Hepatocyte (in vitro differentiated cells): ENCODE results near the gene NMNAT3. TPM values are rescaled to one million over a fixed set of nuclear protein-coding genes. Genes with fewer than 3 reads are reported as not detected.

ENCODE experiments used
- DNase-seq: peaks from one replicate; pipeline ENCODE4 v3.0.0-alpha.2; 2016; ENCODE audit warnings: low spot score
- H2AFZ ChIP-seq: fragments of 200-600 bp; sonication (generic); 2 replicates; pipeline ENCODE4 v1.6.0; 2016; ENCODE audit warnings: antibody characterized with exemption, mild to moderate bottlenecking
- H3K27ac ChIP-seq: fragments of 200-600 bp; sonication (generic); 2 replicates; pipeline ENCODE4 v1.5.1; 2016; ENCODE audit warnings: mild to moderate bottlenecking
- H3K27me3 ChIP-seq: fragments of 200-600 bp; sonication (generic); 2 replicates; pipeline ENCODE4 v1.6.1; 2016
- H3K36me3 ChIP-seq: fragments of 200-600 bp; sonication (generic); replicated peaks from 2 replicates; pipeline ENCODE4 v1.5.1; 2016; ENCODE audit warnings: low read depth; ENCODE audit not compliant: insufficient read depth
- H3K4me1 ChIP-seq: fragments of 200-600 bp; sonication (generic); 2 replicates; pipeline ENCODE4 v1.5.1; 2016; ENCODE audit warnings: mild to moderate bottlenecking, moderate library complexity; ENCODE audit not compliant: insufficient read depth
- H3K4me2 ChIP-seq: fragments of 200-600 bp; sonication (generic); 2 replicates; pipeline ENCODE4 v1.6.0; 2016
- H3K4me3 ChIP-seq: fragments of 200-600 bp; sonication (generic); 2 replicates; pipeline ENCODE4 v1.5.1; 2016; ENCODE audit warnings: mild to moderate bottlenecking
- H3K79me2 ChIP-seq: fragments of 200-600 bp; sonication (generic); 2 replicates; pipeline ENCODE4 v1.6.0; 2017; ENCODE audit warnings: mild to moderate bottlenecking
- H3K9me2 ChIP-seq: fragments of 200-600 bp; sonication (generic); replicated peaks from 2 replicates; pipeline ENCODE4 v1.6.0; 2017; ENCODE audit warnings: mild to moderate bottlenecking; ENCODE audit not compliant: insufficient read depth
- H3K9me3 ChIP-seq: fragments of 200-600 bp; sonication (generic); 2 replicates; pipeline ENCODE4 v1.5.1; 2016; ENCODE audit warnings: low read depth, mild to moderate bottlenecking
- H4K20me1 ChIP-seq: fragments of 200-600 bp; sonication (generic); 2 replicates; pipeline ENCODE4 v1.6.0; 2016; ENCODE audit warnings: mild to moderate bottlenecking; ENCODE audit not compliant: insufficient read depth, poor library complexity, severe bottlenecking
- EZH2 ChIP-seq: fragments of 200-600 bp; sonication (generic); IDR thresholded peaks from 2 replicates; pipeline ENCODE4 v1.6.1; 2016; ENCODE audit warnings: antibody characterized with exemption, mild to moderate bottlenecking, borderline replicate concordance
- EZH2phosphoT487 ChIP-seq: fragments of 200-600 bp; sonication (generic); IDR thresholded peaks from one replicate; pipeline ENCODE4 v1.6.1; 2018; ENCODE audit warnings: antibody characterized with exemption, mild to moderate bottlenecking, low read depth, moderate library complexity; ENCODE audit not compliant: unreplicated experiment, severe bottlenecking
- WGBS: methylation state at CpG from one replicate; pipeline ENCODE4 v1.1.6; 2016; ENCODE audit warnings: low lambda C conversion rate; ENCODE audit errors: missing lambda C conversion rate; 5-methylcytosine and 5-hydroxymethylcytosine counted together
- polyA plus RNA-seq: library from polyadenylated mRNA; unstranded; fragments of >200 nt; fragmentation: Nextera tagmentation; extraction: Ambion mirVana; gene quantifications from 2 replicates; pipeline ENCODE4 v1.2.1, GENCODE V29; 2016
- total RNA-seq: library from RNA; depleted of rRNA; stranded (reverse); fragments of >200 nt; gene quantifications from 2 replicates; pipeline ENCODE4 v1.2.3, GENCODE V29; 2014
- TF ChIP-seq, protein P1 (sequence below): fragments of 200-600 bp; sonication (generic); IDR thresholded peaks from 2 replicates; pipeline ENCODE4 v1.5.1; 2016; ENCODE audit warnings: antibody characterized with exemption, mild to moderate bottlenecking; ENCODE audit not compliant: poor library complexity

Gene NMNAT3
- total and polyA plus RNA-seq, 2 experiments from 2014 or later = 4.7 to 8.3 TPM

GRCh38 chr3:139617672-139618268 is 60.0 kb downstream of the NMNAT3 start:
- Histone ChIP-seq H3K36me3 (no peaks in the 10 kb centered on the region), H2AFZ (no peak overlapping the region), H3K4me2 (no peak overlapping the region), H3K79me2 (no peaks in the 10 kb centered on the region), H3K27me3 (no peaks in the 10 kb centered on the region), H4K20me1 (no peaks in the 10 kb centered on the region), H3K27ac (no peak overlapping the region), H3K9me3 (no peaks in the 10 kb centered on the region), H3K4me3 (no peak overlapping the region), H3K9me2 (no peaks in the 10 kb centered on the region), H3K4me1 (no peaks in the 10 kb centered on the region)
- TF ChIP-seq, protein P1, sequence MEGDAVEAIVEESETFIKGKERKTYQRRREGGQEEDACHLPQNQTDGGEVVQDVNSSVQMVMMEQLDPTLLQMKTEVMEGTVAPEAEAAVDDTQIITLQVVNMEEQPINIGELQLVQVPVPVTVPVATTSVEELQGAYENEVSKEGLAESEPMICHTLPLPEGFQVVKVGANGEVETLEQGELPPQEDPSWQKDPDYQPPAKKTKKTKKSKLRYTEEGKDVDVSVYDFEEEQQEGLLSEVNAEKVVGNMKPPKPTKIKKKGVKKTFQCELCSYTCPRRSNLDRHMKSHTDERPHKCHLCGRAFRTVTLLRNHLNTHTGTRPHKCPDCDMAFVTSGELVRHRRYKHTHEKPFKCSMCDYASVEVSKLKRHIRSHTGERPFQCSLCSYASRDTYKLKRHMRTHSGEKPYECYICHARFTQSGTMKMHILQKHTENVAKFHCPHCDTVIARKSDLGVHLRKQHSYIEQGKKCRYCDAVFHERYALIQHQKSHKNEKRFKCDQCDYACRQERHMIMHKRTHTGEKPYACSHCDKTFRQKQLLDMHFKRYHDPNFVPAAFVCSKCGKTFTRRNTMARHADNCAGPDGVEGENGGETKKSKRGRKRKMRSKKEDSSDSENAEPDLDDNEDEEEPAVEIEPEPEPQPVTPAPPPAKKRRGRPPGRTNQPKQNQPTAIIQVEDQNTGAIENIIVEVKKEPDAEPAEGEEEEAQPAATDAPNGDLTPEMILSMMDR = no peak
- TF ChIP-seq EZH2phosphoT487 (no peak), EZH2 (no peak)
- 63% methylated on average over 3 of the region's 3 CpGs for WGBS
- DNase-seq = no peak

DNA sequence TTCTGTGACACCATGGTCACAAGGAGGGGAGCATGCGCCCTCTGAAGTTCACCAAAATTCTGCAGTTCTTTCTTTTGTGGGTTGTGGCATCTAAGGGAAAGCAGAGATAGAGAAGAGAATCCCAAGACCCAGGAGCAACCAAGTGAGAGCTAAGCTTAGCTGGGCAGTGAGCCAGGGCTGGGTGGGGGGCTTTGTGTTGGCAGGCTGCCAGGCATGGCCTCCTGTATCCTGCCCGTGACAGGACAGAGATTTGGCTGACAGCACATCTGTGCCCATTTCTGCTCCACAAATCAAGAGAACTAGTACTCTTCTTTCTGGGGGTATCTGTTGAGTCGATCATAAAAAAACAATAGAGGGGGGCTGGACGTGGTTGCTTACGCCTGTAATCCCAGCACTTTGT is 66.2 kb downstream of the NMNAT3 start:
- 82% methylated on average over 5 of the region's 5 CpGs for WGBS
- H3K4me1 ChIP-seq = peaks cover 5% of the 10 kb centered on the region
- no peaks in the 10 kb centered on the region for H3K36me3 ChIP-seq
- no peak overlapping the region for H2AFZ ChIP-seq
- H3K27ac ChIP-seq = no peak overlapping the region
- no peaks in the 10 kb centered on the region for H3K27me3 ChIP-seq
- H3K4me3 ChIP-seq = no peak overlapping the region
- H3K4me2 ChIP-seq = no peak overlapping the region
- TF ChIP-seq EZH2phosphoT487 (no peak), EZH2 (no peak)
- TF ChIP-seq, protein P1 = no peak
- H3K9me3 ChIP-seq = no peaks in the 10 kb centered on the region
- H4K20me1 ChIP-seq = no peaks in the 10 kb centered on the region
- H3K79me2 ChIP-seq = no peaks in the 10 kb centered on the region
- H3K9me2 ChIP-seq = no peaks in the 10 kb centered on the region
- no peak for DNase-seq

DNA sequence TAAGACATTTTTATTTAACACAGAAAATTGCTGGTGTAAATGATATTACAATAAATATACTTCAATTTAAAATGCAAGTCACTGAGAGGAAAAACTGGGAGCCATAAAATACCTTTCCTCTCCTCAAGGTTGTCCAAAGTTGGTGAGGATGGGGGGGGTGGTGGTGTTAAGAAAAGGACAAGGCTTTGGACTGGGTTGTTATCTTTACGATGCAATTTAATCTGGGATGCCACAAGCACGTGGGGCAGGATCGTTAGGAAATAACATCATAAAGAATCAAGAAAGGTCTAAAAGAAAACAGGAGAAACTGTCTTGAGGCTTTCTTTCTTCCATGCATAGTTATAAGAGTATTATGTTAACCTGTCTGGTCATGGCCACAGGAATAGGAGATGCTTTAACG is 66.9 kb downstream of the NMNAT3 start:
- H3K9me2 ChIP-seq = no peaks in the 10 kb centered on the region
- 49% methylated on average over 4 of the region's 4 CpGs for WGBS
- no peaks in the 10 kb centered on the region for H3K27me3 ChIP-seq
- DNase-seq = no peak
- no peak overlapping the region for H3K4me2 ChIP-seq
- H3K9me3 ChIP-seq = no peaks in the 10 kb centered on the region
- no peak overlapping the region for H2AFZ ChIP-seq
- H3K27ac ChIP-seq = no peak overlapping the region
- no peak for TF ChIP-seq EZH2phosphoT487
- TF ChIP-seq EZH2 = no peak
- TF ChIP-seq, protein P1 = no peak
- no peaks in the 10 kb centered on the region for H4K20me1 ChIP-seq
- H3K36me3 ChIP-seq = no peaks in the 10 kb centered on the region
- no peak overlapping the region for H3K4me3 ChIP-seq
- H3K4me1 ChIP-seq = peaks cover 5% of the 10 kb centered on the region
- H3K79me2 ChIP-seq = no peaks in the 10 kb centered on the region
